PC-9 (cell line): Measurements from ENCODE around the gene GLA. TPM values are rescaled to one million over a fixed set of nuclear protein-coding genes. Genes with fewer than 3 reads are reported as not detected.

ENCODE experiments used
- BruUV-seq: library from RNA; stranded (reverse); fragments of 400-500 nt; replicated peaks from 2 replicates; lab custom pipeline; 2021; lab: Mats Ljungman, UMichigan
- CTCF ChIA-PET: fragments of 300-600 bp; sonication (Branson Sonifier 250); formaldehyde crosslinking; loops from one replicate; lab custom pipeline; 2022; ENCODE audit warnings: antibody characterized with exemption; lab: Charles Lee
- POLR2A ChIA-PET: fragments of 300-600 bp; sonication (Branson Sonifier 250); formaldehyde crosslinking; loops from one replicate; lab custom pipeline; 2022; ENCODE audit warnings: antibody characterized with exemption; ENCODE audit not compliant: unreplicated experiment; lab: Charles Lee
- DNase-seq, 2 experiments: peaks; one replicate each; pipeline versions ENCODE4 v3.0.0 to v3.0.0-alpha.2; 2015 to 2022; ENCODE audit warnings: mixed read lengths in 1 of 2
- H2AFZ ChIP-seq: fragments of 200-600 bp; sonication (generic); 2 replicates; pipeline ENCODE4 v1.8.1; 2017; ENCODE audit warnings: antibody characterized with exemption
- H3F3A ChIP-seq: fragments of 200-600 bp; sonication (generic); 2 replicates; pipeline ENCODE4 v1.8.1; 2017; ENCODE audit warnings: antibody characterized with exemption, mild to moderate bottlenecking, low read depth; ENCODE audit not compliant: insufficient read depth
- H3K27ac ChIP-seq: fragments of 200-600 bp; sonication (generic); 2 replicates; pipeline ENCODE4 v1.6.1; 2016; ENCODE audit warnings: mixed run types
- H3K27me3 ChIP-seq: fragments of 200-600 bp; sonication (generic); 2 replicates; pipeline ENCODE4 v1.6.1; 2016; ENCODE audit warnings: low read depth, mixed run types; ENCODE audit not compliant: insufficient read depth
- H3K36me3 ChIP-seq: fragments of 200-600 bp; sonication (generic); 2 replicates; pipeline ENCODE4 v1.6.1; 2016; ENCODE audit warnings: low read depth, mixed run types
- H3K4me1 ChIP-seq: fragments of 200-600 bp; sonication (generic); replicated peaks from 2 replicates; pipeline ENCODE4 v1.6.1; 2016; ENCODE audit warnings: mixed run types; ENCODE audit not compliant: insufficient read depth
- H3K4me2 ChIP-seq: fragments of 200-600 bp; sonication (generic); 2 replicates; pipeline ENCODE4 v1.6.1; 2017; ENCODE audit warnings: mixed run types
- H3K4me3 ChIP-seq: fragments of 200-600 bp; sonication (generic); 2 replicates; pipeline ENCODE4 v1.6.1; 2016; ENCODE audit warnings: mixed run types
- H3K79me2 ChIP-seq: fragments of 200-600 bp; sonication (generic); 2 replicates; pipeline ENCODE4 v1.6.1; 2017; ENCODE audit warnings: low read depth, mixed run types
- H3K9me2 ChIP-seq: fragments of 200-600 bp; sonication (generic); 2 replicates; pipeline ENCODE4 v1.8.1; 2017; ENCODE audit warnings: mild to moderate bottlenecking; ENCODE audit not compliant: insufficient read depth
- H3K9me3 ChIP-seq: fragments of 200-600 bp; sonication (generic); 2 replicates; pipeline ENCODE4 v1.8.1; 2016; ENCODE audit warnings: low read depth; ENCODE audit not compliant: insufficient read depth
- H4K20me1 ChIP-seq: fragments of 200-600 bp; sonication (generic); 2 replicates; pipeline ENCODE4 v1.8.1; 2017; ENCODE audit not compliant: insufficient read depth
- CTCF ChIP-seq: fragments of 200-600 bp; sonication (generic); conservative IDR thresholded peaks from 2 replicates; pipeline ENCODE4 v1.6.1; 2017; ENCODE audit warnings: mixed run types, antibody characterized with exemption, mild to moderate bottlenecking, moderate library complexity
- EZH2 ChIP-seq: fragments of 200-600 bp; sonication (generic); IDR thresholded peaks from 2 replicates; pipeline ENCODE4 v1.8.0; 2017; ENCODE audit warnings: antibody characterized with exemption, low read depth
- intact Hi-C: fragments of 100-400 bp; cut with micrococcal nuclease; formaldehyde crosslinking; loops from one replicate; pipeline ENCODE4 v1.10.0; 2022; ENCODE audit not compliant: unreplicated experiment
- total RNA-seq: library from RNA; stranded (reverse); gene quantifications from 2 replicates; pipeline ENCODE4 v1.2.3, GENCODE V29; 2021

Gene GLA
- total RNA-seq, 1 experiment from 2014 or later, result 80.5 TPM

- Histone ChIP-seq H3K9me3 (no peaks in the 10 kb centered on the region), H3K4me3 (no peak overlapping the region), H3K27me3 (no peaks in the 10 kb centered on the region), H3K27ac (no peak overlapping the region), H3K79me2 (no peaks in the 10 kb centered on the region), H3K4me1 (no peaks in the 10 kb centered on the region), H2AFZ (no peak overlapping the region), H3K9me2 (no peaks in the 10 kb centered on the region), H3K36me3 (no peaks in the 10 kb centered on the region), H3K4me2 (no peak overlapping the region), H3F3A (no peaks in the 10 kb centered on the region), H4K20me1 (no peaks in the 10 kb centered on the region)
- DNase-seq, result no peak
- intact Hi-C loops, result no loop called here
- TF ChIP-seq CTCF (no peak), EZH2 (no peak)
- BruUV-seq, result no TSS peak
- POLR2A ChIA-PET, result no interaction called here
- CTCF ChIA-PET, result no interaction called here
Measured at GRCh38 chrX:101365301-101365795, 42.4 kb downstream of the GLA start.

GRCh38 chrX:101362757-101363156 is 45.0 kb downstream of the GLA start:
- Histone ChIP-seq H4K20me1 (no peaks in the 10 kb centered on the region), H3K4me1 (no peaks in the 10 kb centered on the region), H3K4me3 (no peak overlapping the region), H3F3A (no peaks in the 10 kb centered on the region), H3K27ac (no peak overlapping the region), H2AFZ (no peak overlapping the region), H3K27me3 (no peaks in the 10 kb centered on the region), H3K9me3 (no peaks in the 10 kb centered on the region), H3K36me3 (no peaks in the 10 kb centered on the region), H3K9me2 (no peaks in the 10 kb centered on the region), H3K4me2 (no peak overlapping the region), H3K79me2 (no peaks in the 10 kb centered on the region)
- intact Hi-C loops, result no loop called here
- no TSS peak for BruUV-seq
- ChIA-PET POLR2A (no interaction called here), CTCF (no interaction called here)
- TF ChIP-seq CTCF (no peak), EZH2 (no peak)
- DNase-seq, result no peak

GRCh38 chrX:101362116-101362515 is 45.6 kb downstream of the GLA start:
- H3K27ac ChIP-seq, result no peak overlapping the region
- no peak overlapping the region for H3K4me3 ChIP-seq
- no peaks in the 10 kb centered on the region for H3K36me3 ChIP-seq
- no peaks in the 10 kb centered on the region for H3K79me2 ChIP-seq
- DNase-seq, result no peak
- no peaks in the 10 kb centered on the region for H3K9me2 ChIP-seq
- no peak overlapping the region for H3K4me2 ChIP-seq
- TF ChIP-seq EZH2 (no peak), CTCF (no peak)
- BruUV-seq, result no TSS peak
- H4K20me1 ChIP-seq, result no peaks in the 10 kb centered on the region
- ChIA-PET POLR2A (no interaction called here), CTCF (no interaction called here)
- no peaks in the 10 kb centered on the region for H3K27me3 ChIP-seq
- H3F3A ChIP-seq, result no peaks in the 10 kb centered on the region
- H2AFZ ChIP-seq, result no peak overlapping the region
- intact Hi-C loops, result no loop called here
- H3K9me3 ChIP-seq, result no peaks in the 10 kb centered on the region
- H3K4me1 ChIP-seq, result no peaks in the 10 kb centered on the region
